HepG2 (cell line): Measurements from ENCODE around the gene B4GALT3. TPM values are rescaled to one million over a fixed set of nuclear protein-coding genes. Genes with fewer than 3 reads are reported as not detected.

Experiments
- AGO1 ChIP-seq: fragments of 200-400 bp; formaldehyde crosslinking; IDR thresholded peaks from 2 replicates; pipeline ENCODE4 v1.6.1; 2017; ENCODE audit warnings: mild to moderate bottlenecking, low read depth, low read length, moderate library complexity; ENCODE audit not compliant: poor library complexity, severe bottlenecking
- ARID4A ChIP-seq: sonication (generic); formaldehyde crosslinking; IDR thresholded peaks from 2 replicates; pipeline ENCODE4 v1.5.0; 2020; ENCODE audit warnings: mild to moderate bottlenecking, missing genetic modification reagents, borderline replicate concordance
- E2F1 ChIP-seq: sonication (generic); formaldehyde crosslinking; IDR thresholded peaks from 2 replicates; pipeline ENCODE4 v1.5.0; 2020; ENCODE audit warnings: missing genetic modification reagents
- GABPB1 ChIP-seq: IDR thresholded peaks from 2 replicates; pipeline ENCODE4 v1.6.1; 2016; ENCODE audit warnings: mild to moderate bottlenecking, missing genetic modification reagents, moderate library complexity, missing compliant biosample characterization
- GTF2F1 ChIP-seq: fragments of 150-350 bp; IDR thresholded peaks from 2 replicates; pipeline ENCODE4 v1.6.1; 2014; ENCODE audit warnings: low read length
- IRF1 ChIP-seq: sonication (generic); formaldehyde crosslinking; IDR thresholded peaks from 2 replicates; pipeline ENCODE4 v1.4.0; 2020; ENCODE audit warnings: low read depth, mild to moderate bottlenecking, missing genetic modification reagents
- TFAP4 ChIP-seq: sonication (generic); IDR thresholded peaks from 2 replicates; pipeline ENCODE4 v1.6.1; 2016; ENCODE audit warnings: low read depth, borderline replicate concordance
- ZBTB25 ChIP-seq: IDR thresholded peaks from 2 replicates; pipeline ENCODE4 v1.6.1; 2018; ENCODE audit warnings: missing genetic modification reagents
- ZBTB37 ChIP-seq: sonication (generic); formaldehyde crosslinking; IDR thresholded peaks from 2 replicates; pipeline ENCODE4 v1.4.0; 2020; ENCODE audit warnings: mild to moderate bottlenecking, missing genetic modification reagents
- ZC3H4 ChIP-seq: sonication (generic); formaldehyde crosslinking; IDR thresholded peaks from 2 replicates; pipeline ENCODE4 v1.4.0; 2020; ENCODE audit warnings: missing genetic modification reagents, borderline replicate concordance
- ZKSCAN5 ChIP-seq: sonication (generic); formaldehyde crosslinking; IDR thresholded peaks from 2 replicates; pipeline ENCODE4 v1.5.1; 2020; ENCODE audit warnings: mild to moderate bottlenecking, missing genetic modification reagents
- ZNF446 ChIP-seq: sonication (generic); formaldehyde crosslinking; IDR thresholded peaks from 2 replicates; pipeline ENCODE4 v1.5.0; 2020; ENCODE audit warnings: mild to moderate bottlenecking, missing genetic modification reagents
- ZNF691 ChIP-seq: sonication (generic); formaldehyde crosslinking; IDR thresholded peaks from 2 replicates; pipeline ENCODE4 v1.4.0; 2020; ENCODE audit warnings: missing genetic modification reagents, low read depth, mild to moderate bottlenecking, borderline replicate concordance
- ZNF703 ChIP-seq: sonication (generic); formaldehyde crosslinking; IDR thresholded peaks from 2 replicates; pipeline ENCODE4 v1.5.1; 2020; ENCODE audit warnings: missing genetic modification reagents, mild to moderate bottlenecking, moderate library complexity, borderline replicate concordance
- ZNF770 ChIP-seq: sonication (generic); formaldehyde crosslinking; IDR thresholded peaks from 2 replicates; pipeline ENCODE4 v1.5.0; 2020; ENCODE audit warnings: mild to moderate bottlenecking, missing genetic modification reagents
- ZNF782 ChIP-seq: sonication (generic); formaldehyde crosslinking; IDR thresholded peaks from 2 replicates; pipeline ENCODE4 v1.4.0; 2020; ENCODE audit warnings: missing genetic modification reagents, mild to moderate bottlenecking, borderline replicate concordance
- polyA plus RNA-seq, 8 experiments: library from polyadenylated mRNA; depleted of rRNA in 3 of 8; stranded (reverse) in 7 of 8; unstranded in 1 of 8; fragments of >200 nt; fragmentation: Illumina TruSeq in 4 of 8; extraction: Trizol in 4 of 8; gene quantifications; 2 replicates each; pipeline versions ENCODE4 v1.2.1 to v1.2.3, GENCODE V29; 2011 to 2016; ENCODE audit warnings: low read depth in 4 of 8, missing spikeins in 1 of 8, mixed read lengths in 1 of 8; ENCODE audit not compliant: insufficient read depth in 1 of 8
- total RNA-seq, 5 experiments: library from RNA; depleted of rRNA; stranded (reverse); fragments of >200 nt; fragmentation: Illumina TruSeq; extraction: Trizol; gene quantifications; 2 replicates each; pipeline ENCODE4 v1.2.3, GENCODE V29; 2016; ENCODE audit warnings: low read depth in 1 of 5

Gene B4GALT3
- total and polyA plus RNA-seq, 2 of the 13 experiments (the other 11 are each of a cell fraction or from before 2014, with no cell fraction given) = 35.6 to 40.4 TPM

GRCh38 chr1:161225178-161225533, 47.8 kb upstream of the B4GALT3 start (continued):
- TF ChIP-seq IRF1 (CRISPR knock-in tag) (no peak), GTF2F1 (no peak), ZNF703 (CRISPR knock-in tag) (no peak), ZBTB37 (CRISPR knock-in tag) (no peak), ZBTB25 (CRISPR knock-in tag) (no peak), E2F1 (CRISPR knock-in tag) (no peak), ZNF770 (no peak), GABPB1 (CRISPR knock-in tag) (no peak; the same call in 1 of the 2 replicates), ZC3H4 (CRISPR knock-in tag) (no peak; the same call in 1 of the 2 replicates), ZNF782 (CRISPR knock-in tag) (no peak), ZNF691 (CRISPR knock-in tag) (0 out of 2 replicates have a peak, but pooled peaks have one; percentile 23), ZKSCAN5 (CRISPR knock-in tag) (no peak), AGO1 (no peak), ARID4A (CRISPR knock-in tag) (no peak), TFAP4 (peak; percentile 52; the same call in 1 of the 2 replicates), ZNF446 (CRISPR knock-in tag) (no peak)
